Hepatocyte (in vitro differentiated cells): Measurements from ENCODE around the gene FAM181A. TPM values are rescaled to one million over a fixed set of nuclear protein-coding genes. Genes with fewer than 3 reads are reported as not detected.

Source experiments
- DNase-seq: peaks from one replicate; pipeline ENCODE4 v3.0.0-alpha.2; 2016; ENCODE audit warnings: low spot score
- H2AFZ ChIP-seq: fragments of 200-600 bp; sonication (generic); 2 replicates; pipeline ENCODE4 v1.6.0; 2016; ENCODE audit warnings: antibody characterized with exemption, mild to moderate bottlenecking
- H3K27ac ChIP-seq: fragments of 200-600 bp; sonication (generic); 2 replicates; pipeline ENCODE4 v1.5.1; 2016; ENCODE audit warnings: mild to moderate bottlenecking
- H3K27me3 ChIP-seq: fragments of 200-600 bp; sonication (generic); 2 replicates; pipeline ENCODE4 v1.6.1; 2016
- H3K36me3 ChIP-seq: fragments of 200-600 bp; sonication (generic); replicated peaks from 2 replicates; pipeline ENCODE4 v1.5.1; 2016; ENCODE audit warnings: low read depth; ENCODE audit not compliant: insufficient read depth
- H3K4me1 ChIP-seq: fragments of 200-600 bp; sonication (generic); 2 replicates; pipeline ENCODE4 v1.5.1; 2016; ENCODE audit warnings: mild to moderate bottlenecking, moderate library complexity; ENCODE audit not compliant: insufficient read depth
- H3K4me2 ChIP-seq: fragments of 200-600 bp; sonication (generic); 2 replicates; pipeline ENCODE4 v1.6.0; 2016
- H3K4me3 ChIP-seq: fragments of 200-600 bp; sonication (generic); 2 replicates; pipeline ENCODE4 v1.5.1; 2016; ENCODE audit warnings: mild to moderate bottlenecking
- H3K79me2 ChIP-seq: fragments of 200-600 bp; sonication (generic); 2 replicates; pipeline ENCODE4 v1.6.0; 2017; ENCODE audit warnings: mild to moderate bottlenecking
- H3K9me2 ChIP-seq: fragments of 200-600 bp; sonication (generic); replicated peaks from 2 replicates; pipeline ENCODE4 v1.6.0; 2017; ENCODE audit warnings: mild to moderate bottlenecking; ENCODE audit not compliant: insufficient read depth
- H3K9me3 ChIP-seq: fragments of 200-600 bp; sonication (generic); 2 replicates; pipeline ENCODE4 v1.5.1; 2016; ENCODE audit warnings: low read depth, mild to moderate bottlenecking
- H4K20me1 ChIP-seq: fragments of 200-600 bp; sonication (generic); 2 replicates; pipeline ENCODE4 v1.6.0; 2016; ENCODE audit warnings: mild to moderate bottlenecking; ENCODE audit not compliant: insufficient read depth, poor library complexity, severe bottlenecking
- EZH2 ChIP-seq: fragments of 200-600 bp; sonication (generic); IDR thresholded peaks from 2 replicates; pipeline ENCODE4 v1.6.1; 2016; ENCODE audit warnings: antibody characterized with exemption, mild to moderate bottlenecking, borderline replicate concordance
- EZH2phosphoT487 ChIP-seq: fragments of 200-600 bp; sonication (generic); IDR thresholded peaks from one replicate; pipeline ENCODE4 v1.6.1; 2018; ENCODE audit warnings: antibody characterized with exemption, mild to moderate bottlenecking, low read depth, moderate library complexity; ENCODE audit not compliant: unreplicated experiment, severe bottlenecking
- WGBS: methylation state at CpG from one replicate; pipeline ENCODE4 v1.1.6; 2016; ENCODE audit warnings: low lambda C conversion rate; ENCODE audit errors: missing lambda C conversion rate; 5-methylcytosine and 5-hydroxymethylcytosine counted together
- polyA plus RNA-seq: library from polyadenylated mRNA; unstranded; fragments of >200 nt; fragmentation: Nextera tagmentation; extraction: Ambion mirVana; gene quantifications from 2 replicates; pipeline ENCODE4 v1.2.1, GENCODE V29; 2016
- total RNA-seq: library from RNA; depleted of rRNA; stranded (reverse); fragments of >200 nt; gene quantifications from 2 replicates; pipeline ENCODE4 v1.2.3, GENCODE V29; 2014
- TF ChIP-seq, protein P1 (sequence below): fragments of 200-600 bp; sonication (generic); IDR thresholded peaks from 2 replicates; pipeline ENCODE4 v1.5.1; 2016; ENCODE audit warnings: antibody characterized with exemption, mild to moderate bottlenecking; ENCODE audit not compliant: poor library complexity

FAM181A gene
- total and polyA plus RNA-seq, 2 experiments from 2014 or later = not detected

DNA sequence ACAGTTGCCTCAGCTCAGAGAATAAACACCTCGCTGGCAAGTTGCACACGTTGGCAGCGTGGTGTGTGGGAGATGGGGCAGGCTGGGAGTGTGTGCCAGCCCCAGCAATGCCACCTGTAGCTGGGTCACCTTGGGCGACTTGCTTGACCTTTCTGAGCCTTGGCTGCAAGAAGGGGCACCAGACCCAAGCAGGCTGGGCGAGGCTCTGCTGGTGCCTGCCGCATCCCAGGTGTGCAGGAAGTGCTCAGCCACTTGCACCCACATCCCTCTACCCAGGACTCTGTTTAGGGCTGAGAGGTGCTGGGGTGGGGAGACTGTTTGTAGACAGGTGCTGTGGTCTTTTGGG lies 629 bp downstream of the FAM181A start:
- no peak for DNase-seq
- Histone ChIP-seq H4K20me1 (no peaks in the 10 kb centered on the region), H3K27ac (no peak overlapping the region), H3K4me1 (no peaks in the 10 kb centered on the region), H3K9me3 (no peaks in the 10 kb centered on the region), H3K9me2 (no peaks in the 10 kb centered on the region), H3K4me3 (no peak overlapping the region), H3K36me3 (no peaks in the 10 kb centered on the region), H2AFZ (no peak overlapping the region), H3K27me3 (no peaks in the 10 kb centered on the region), H3K4me2 (no peak overlapping the region), H3K79me2 (no peaks in the 10 kb centered on the region)
- TF ChIP-seq, protein P1, sequence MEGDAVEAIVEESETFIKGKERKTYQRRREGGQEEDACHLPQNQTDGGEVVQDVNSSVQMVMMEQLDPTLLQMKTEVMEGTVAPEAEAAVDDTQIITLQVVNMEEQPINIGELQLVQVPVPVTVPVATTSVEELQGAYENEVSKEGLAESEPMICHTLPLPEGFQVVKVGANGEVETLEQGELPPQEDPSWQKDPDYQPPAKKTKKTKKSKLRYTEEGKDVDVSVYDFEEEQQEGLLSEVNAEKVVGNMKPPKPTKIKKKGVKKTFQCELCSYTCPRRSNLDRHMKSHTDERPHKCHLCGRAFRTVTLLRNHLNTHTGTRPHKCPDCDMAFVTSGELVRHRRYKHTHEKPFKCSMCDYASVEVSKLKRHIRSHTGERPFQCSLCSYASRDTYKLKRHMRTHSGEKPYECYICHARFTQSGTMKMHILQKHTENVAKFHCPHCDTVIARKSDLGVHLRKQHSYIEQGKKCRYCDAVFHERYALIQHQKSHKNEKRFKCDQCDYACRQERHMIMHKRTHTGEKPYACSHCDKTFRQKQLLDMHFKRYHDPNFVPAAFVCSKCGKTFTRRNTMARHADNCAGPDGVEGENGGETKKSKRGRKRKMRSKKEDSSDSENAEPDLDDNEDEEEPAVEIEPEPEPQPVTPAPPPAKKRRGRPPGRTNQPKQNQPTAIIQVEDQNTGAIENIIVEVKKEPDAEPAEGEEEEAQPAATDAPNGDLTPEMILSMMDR = no peak
- TF ChIP-seq EZH2phosphoT487 (no peak), EZH2 (no peak)
- WGBS = 80% methylated on average over 6 of the region's 6 CpGs

GRCh38 chr14:93928184-93929047 lies 1.3 kb downstream of the FAM181A start:
- H3K4me1 ChIP-seq = no peaks in the 10 kb centered on the region
- H3K79me2 ChIP-seq = no peaks in the 10 kb centered on the region
- H3K9me2 ChIP-seq = no peaks in the 10 kb centered on the region
- H3K36me3 ChIP-seq = no peaks in the 10 kb centered on the region
- no peaks in the 10 kb centered on the region for H3K9me3 ChIP-seq
- H2AFZ ChIP-seq = no peak overlapping the region
- TF ChIP-seq EZH2phosphoT487 (no peak), EZH2 (no peak)
- TF ChIP-seq, protein P1 = no peak
- no peak for DNase-seq
- no peak overlapping the region for H3K4me2 ChIP-seq
- H3K4me3 ChIP-seq = no peak overlapping the region
- no peaks in the 10 kb centered on the region for H4K20me1 ChIP-seq
- WGBS = 93% methylated on average over 26 of the region's 26 CpGs
- H3K27me3 ChIP-seq = no peaks in the 10 kb centered on the region
- H3K27ac ChIP-seq = no peak overlapping the region

DNA sequence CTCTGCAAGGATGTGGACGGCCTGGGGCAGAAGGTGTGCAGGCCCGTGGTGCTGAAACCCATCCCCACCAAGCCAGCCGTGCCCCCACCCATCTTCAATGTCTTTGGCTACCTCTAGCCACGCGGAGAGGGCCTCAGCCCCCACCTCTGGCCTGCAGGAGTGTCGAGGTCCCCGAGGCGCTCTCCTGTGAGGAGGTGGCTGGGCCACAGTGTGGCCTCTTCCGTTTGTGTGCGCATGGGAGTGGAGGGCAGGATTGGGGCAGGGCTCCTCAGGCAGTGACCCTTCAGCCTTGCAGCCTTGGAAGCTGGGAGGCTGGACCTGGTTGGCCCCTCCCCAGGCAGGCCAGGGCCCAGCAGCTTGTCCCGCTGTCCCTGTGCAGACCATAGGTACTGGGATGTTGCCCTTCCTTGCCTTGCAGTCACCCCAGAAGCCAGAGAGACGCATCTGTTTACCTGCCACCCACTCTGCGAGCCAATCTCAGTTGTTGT lies 1.9 kb downstream of the FAM181A start:
- Histone ChIP-seq H4K20me1 (no peaks in the 10 kb centered on the region), H3K4me2 (no peak overlapping the region), H3K4me3 (no peak overlapping the region), H3K9me2 (no peaks in the 10 kb centered on the region), H3K36me3 (no peaks in the 10 kb centered on the region), H2AFZ (no peak overlapping the region), H3K9me3 (no peaks in the 10 kb centered on the region), H3K27me3 (no peaks in the 10 kb centered on the region), H3K27ac (no peak overlapping the region), H3K4me1 (no peaks in the 10 kb centered on the region), H3K79me2 (no peaks in the 10 kb centered on the region)
- no peak for TF ChIP-seq EZH2phosphoT487
- no peak for TF ChIP-seq EZH2
- TF ChIP-seq, protein P1 = no peak
- 91% methylated on average over 11 of the region's 13 CpGs for WGBS
- no peak for DNase-seq
